ENCODE measurements around the gene CNIH4.
"Not testable (repeated sequence)": the region's sequence is repeated elsewhere in the genome, so short reads cannot be mapped to it uniquely, and the experiment has no call there.

Gene CNIH4

DNA sequence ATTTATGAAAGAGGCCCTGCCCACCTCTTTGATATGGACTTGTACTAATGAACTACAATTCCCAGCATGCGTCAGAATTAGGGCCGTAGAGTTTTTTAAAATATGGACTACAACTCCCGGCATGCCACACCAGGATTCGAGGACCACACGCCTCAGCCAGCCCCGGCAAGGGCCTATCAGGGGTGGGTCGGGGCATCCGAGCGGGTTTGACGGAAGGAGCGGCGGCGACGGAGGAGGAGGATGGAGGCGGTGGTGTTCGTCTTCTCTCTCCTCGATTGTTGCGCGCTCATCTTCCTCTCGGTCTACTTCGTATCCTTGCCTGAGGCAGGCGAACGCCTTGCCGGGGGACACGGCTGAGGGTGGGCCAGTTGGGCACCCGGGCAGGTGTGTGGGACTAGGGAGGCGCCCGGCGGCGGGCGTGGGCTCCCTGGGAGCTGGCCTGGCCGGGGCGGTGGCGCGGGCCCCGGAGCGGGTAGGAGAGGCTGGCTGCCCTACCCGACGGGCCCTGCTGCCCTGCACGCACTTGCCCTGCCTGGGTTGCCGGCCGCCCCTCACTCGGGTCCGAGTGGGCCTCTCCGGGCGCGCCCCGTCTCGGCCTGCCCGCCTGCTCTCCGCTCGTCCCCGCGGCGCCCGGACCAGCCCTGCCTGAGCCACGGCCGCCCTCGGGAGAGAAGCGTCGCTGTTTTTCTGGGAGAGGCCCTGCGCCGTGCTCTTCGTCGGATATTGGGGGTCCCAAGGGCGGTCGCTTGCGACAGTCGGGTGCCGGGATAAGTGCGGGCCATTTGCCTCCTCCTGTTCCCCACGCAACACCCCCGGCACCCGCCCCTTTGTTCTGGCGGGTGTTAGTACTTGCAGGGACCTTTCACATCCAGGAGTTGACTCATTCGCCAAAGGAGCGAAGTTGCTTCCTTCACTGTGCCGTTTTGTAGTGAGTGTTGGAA is at the start of gene CNIH4:
Gene CNIH4, plus strand, starts transcription at position 195 of the 941 bp plus-strand sequence. Its CDS starts 46 bp downstream, at position 241.
- H3K4me3 ChIP-seq (replicated peaks; ENCODE audit: low read depth, low read length) = peak within 1 kb of the TSS; percentile 70
- peak; percentile 96 for DNase-seq (ENCODE audit: low read depth)
- TF ChIP-seq, protein P1, sequence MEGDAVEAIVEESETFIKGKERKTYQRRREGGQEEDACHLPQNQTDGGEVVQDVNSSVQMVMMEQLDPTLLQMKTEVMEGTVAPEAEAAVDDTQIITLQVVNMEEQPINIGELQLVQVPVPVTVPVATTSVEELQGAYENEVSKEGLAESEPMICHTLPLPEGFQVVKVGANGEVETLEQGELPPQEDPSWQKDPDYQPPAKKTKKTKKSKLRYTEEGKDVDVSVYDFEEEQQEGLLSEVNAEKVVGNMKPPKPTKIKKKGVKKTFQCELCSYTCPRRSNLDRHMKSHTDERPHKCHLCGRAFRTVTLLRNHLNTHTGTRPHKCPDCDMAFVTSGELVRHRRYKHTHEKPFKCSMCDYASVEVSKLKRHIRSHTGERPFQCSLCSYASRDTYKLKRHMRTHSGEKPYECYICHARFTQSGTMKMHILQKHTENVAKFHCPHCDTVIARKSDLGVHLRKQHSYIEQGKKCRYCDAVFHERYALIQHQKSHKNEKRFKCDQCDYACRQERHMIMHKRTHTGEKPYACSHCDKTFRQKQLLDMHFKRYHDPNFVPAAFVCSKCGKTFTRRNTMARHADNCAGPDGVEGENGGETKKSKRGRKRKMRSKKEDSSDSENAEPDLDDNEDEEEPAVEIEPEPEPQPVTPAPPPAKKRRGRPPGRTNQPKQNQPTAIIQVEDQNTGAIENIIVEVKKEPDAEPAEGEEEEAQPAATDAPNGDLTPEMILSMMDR (IDR thresholded peaks at IDR 0.05; ENCODE audit: low read length, missing control alignments) = no peak

- H3K4me3 ChIP-seq (replicated peaks; ENCODE audit: low read depth, low read length) = no peak overlapping the region
- TF ChIP-seq, protein P1 (IDR thresholded peaks at IDR 0.05; ENCODE audit: low read length, missing control alignments) = no peak
- DNase-seq (ENCODE audit: low read depth) = no peak
These were observed 48.6 kb upstream of the CNIH4 start for GRCh38 chr1:224308064-224308463.

DNA sequence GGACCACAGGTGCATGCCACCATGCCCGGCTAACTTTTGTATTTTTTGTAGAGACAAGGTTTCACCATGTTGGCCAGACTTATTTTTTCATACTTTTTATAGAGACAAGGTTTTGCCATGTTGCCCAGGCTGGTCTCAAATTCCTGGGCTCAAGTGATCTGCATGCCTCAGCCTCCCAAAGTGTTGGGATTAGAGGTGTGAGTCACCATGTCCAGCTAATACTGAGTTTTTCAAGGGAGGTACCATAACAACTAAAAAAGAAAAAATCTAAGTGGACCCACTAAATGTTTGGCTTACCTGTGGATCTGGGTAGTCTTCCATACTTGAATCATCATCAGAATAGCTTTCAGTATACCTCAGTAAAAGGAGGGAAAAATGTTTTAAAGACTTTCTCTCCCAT is 45.2 kb upstream of the CNIH4 start:
- not testable (repeated sequence) for DNase-seq (ENCODE audit: low read depth); H3K4me3 ChIP-seq (replicated peaks; ENCODE audit: low read depth, low read length)

GRCh38 chr1:224312025-224312424 is 44.7 kb upstream of the CNIH4 start:
- TF ChIP-seq, protein P1 (IDR thresholded peaks at IDR 0.05; ENCODE audit: low read length, missing control alignments) = no peak
- no peak for DNase-seq (ENCODE audit: low read depth)
- H3K4me3 ChIP-seq (replicated peaks; ENCODE audit: low read depth, low read length) = no peak overlapping the region

DNA sequence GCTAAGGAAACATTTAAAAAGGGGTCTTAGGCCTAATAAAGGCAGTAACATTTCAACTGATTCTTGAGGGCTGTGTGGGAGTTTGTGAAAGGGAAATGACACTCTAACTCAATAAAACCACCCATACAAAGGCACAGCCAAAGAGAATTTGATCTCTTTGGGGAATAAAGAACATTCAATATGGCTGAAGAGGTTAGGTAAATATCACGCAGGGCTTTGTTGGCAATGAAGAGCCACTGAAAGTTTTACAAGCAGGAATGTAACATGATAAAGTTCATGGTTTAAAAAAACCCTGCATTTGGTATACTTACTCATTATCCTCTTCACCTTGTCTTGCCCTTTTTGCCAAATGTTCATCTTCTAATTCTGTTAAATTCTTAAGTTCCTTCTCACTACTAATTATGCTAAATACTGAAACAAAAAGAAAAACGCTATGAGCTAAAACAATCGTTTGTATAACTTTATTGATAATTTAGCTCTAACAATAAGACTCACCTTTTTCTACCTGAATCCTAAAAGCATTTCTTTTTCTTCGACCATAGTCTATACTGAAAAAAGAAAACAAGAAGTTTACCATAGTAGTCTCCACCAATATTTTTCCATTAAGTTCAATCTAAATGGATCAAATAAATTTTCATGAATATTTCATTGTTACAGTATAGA is 39.2 kb upstream of the CNIH4 start:
- H3K4me3 ChIP-seq (replicated peaks; ENCODE audit: low read depth, low read length) = no peak overlapping the region
- TF ChIP-seq, protein P1 (IDR thresholded peaks at IDR 0.05; ENCODE audit: low read length, missing control alignments) = no peak
- no peak for DNase-seq (ENCODE audit: low read depth)

DNA sequence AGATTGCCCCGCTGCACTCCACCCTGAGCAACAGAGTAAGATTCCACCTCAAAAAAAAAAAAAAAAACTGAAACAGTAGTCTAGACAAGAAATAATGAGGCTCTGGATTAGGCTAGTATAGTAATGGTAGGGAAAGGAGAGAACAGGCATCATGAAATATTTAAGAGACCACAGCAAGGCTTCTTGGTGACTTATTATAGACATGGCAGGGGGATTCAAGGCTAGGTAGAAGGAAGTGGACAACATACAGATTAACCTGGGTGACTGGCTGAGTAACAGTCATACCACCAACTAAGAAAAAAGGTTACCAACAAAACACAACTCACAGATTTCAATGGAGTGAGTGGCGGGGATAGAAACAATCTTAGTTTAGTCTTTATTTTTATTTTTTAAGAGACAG is 35.0 kb upstream of the CNIH4 start:
- DNase-seq (ENCODE audit: low read depth) = no peak

GRCh38 chr1:224325959-224326358 is 30.7 kb upstream of the CNIH4 start:
- no peak overlapping the region for H3K4me3 ChIP-seq (replicated peaks; ENCODE audit: low read depth, low read length)
- no peak for DNase-seq (ENCODE audit: low read depth)
- TF ChIP-seq, protein P1 (IDR thresholded peaks at IDR 0.05; ENCODE audit: low read length, missing control alignments) = no peak

More for the DNA sequence above, 35.0 kb upstream of the CNIH4 start:
- TF ChIP-seq, protein P1 (IDR thresholded peaks at IDR 0.05; ENCODE audit: low read length, missing control alignments) = no peak
- no peak overlapping the region for H3K4me3 ChIP-seq (replicated peaks; ENCODE audit: low read depth, low read length)
